ENCODE results near the gene STAC3.

STAC3 gene

GRCh38 chr12:57243521-57244311 lies 7.3 kb downstream of the STAC3 start:
- TF ChIP-seq EZH2 (IDR thresholded peaks at IDR 0.05; ENCODE audit: borderline replicate concordance, low read depth, low read length, severe bottlenecking) (no peak), CTCF (IDR thresholded peaks at IDR 0.05; ENCODE audit: borderline replicate concordance, extremely low read depth, low read length, poor library complexity, severe bottlenecking) (peak; percentile 91)
- Histone ChIP-seq H3K27ac (ENCODE audit: low read length) (no peak overlapping the region), H3K27me3 (ENCODE audit: insufficient read depth, low read length, poor library complexity) (peaks cover 14% of the 10 kb centered on the region), H3K4me2 (ENCODE audit: insufficient read depth, low read length) (peak overlapping the region; percentile 99), H3K9me3 (ENCODE audit: insufficient read depth, low read length, severe bottlenecking) (no peaks in the 10 kb centered on the region), H2AFZ (ENCODE audit: low read depth, low read length) (peak overlapping the region; percentile 79), H3K4me3 (ENCODE audit: low read depth in 1 of 2, low read length in 2 of 2) (peak overlapping the region; percentile 39 to 73; a peak in 3 of 4 replicates), H3K36me3 (ENCODE audit: insufficient read depth, low read length) (no peaks in the 10 kb centered on the region), H3K9ac (ENCODE audit: low read depth, low read length) (peak overlapping the region; percentile 60), H4K20me1 (ENCODE audit: insufficient read depth, low read length) (peaks cover 8% of the 10 kb centered on the region; the same call in 1 of the 2 replicates), H3K79me2 (ENCODE audit: insufficient read depth, low read length) (no peaks in the 10 kb centered on the region), H3K4me1 (ENCODE audit: insufficient read depth, low read length) (peaks cover 36% of the 10 kb centered on the region)
- ATAC-seq (ENCODE audit: insufficient read depth, low read depth) = peak; percentile 61
- DNase-seq = peak; percentile 90

- Histone ChIP-seq H3K4me1 (ENCODE audit: insufficient read depth, low read length) (peaks cover 37% of the 10 kb centered on the region), H3K4me3 (ENCODE audit: low read depth in 1 of 2, low read length in 2 of 2) (peak overlapping the region; percentile 39 to 73; a peak in 3 of 4 replicates)
Measured at GRCh38 chr12:57242691-57243454, 8.1 kb downstream of the STAC3 start.

GRCh38 chr12:57242329-57242690 lies 8.7 kb downstream of the STAC3 start:
- Histone ChIP-seq H3K4me2 (ENCODE audit: insufficient read depth, low read length) (peak overlapping the region; percentile 99; the same call in 1 of the 2 replicates), H3K79me2 (ENCODE audit: insufficient read depth, low read length) (no peaks in the 10 kb centered on the region), H4K20me1 (ENCODE audit: insufficient read depth, low read length) (peaks cover 8% of the 10 kb centered on the region; the same call in 1 of the 2 replicates), H3K27me3 (ENCODE audit: insufficient read depth, low read length, poor library complexity) (peaks cover 14% of the 10 kb centered on the region), H3K27ac (ENCODE audit: low read length) (no peak overlapping the region), H3K4me3 (ENCODE audit: low read depth in 1 of 2, low read length in 2 of 2) (peak overlapping the region in 1 of 2 experiments; percentile 73; a peak in 1 of 4 replicates), H2AFZ (ENCODE audit: low read depth, low read length) (no peak overlapping the region), H3K4me1 (ENCODE audit: insufficient read depth, low read length) (peaks cover 37% of the 10 kb centered on the region), H3K9ac (ENCODE audit: low read depth, low read length) (no peak overlapping the region), H3K36me3 (ENCODE audit: insufficient read depth, low read length) (no peaks in the 10 kb centered on the region), H3K9me3 (ENCODE audit: insufficient read depth, low read length, severe bottlenecking) (no peaks in the 10 kb centered on the region)
- ATAC-seq (ENCODE audit: insufficient read depth, low read depth) = no peak
- no peak for DNase-seq
- TF ChIP-seq EZH2 (IDR thresholded peaks at IDR 0.05; ENCODE audit: borderline replicate concordance, low read depth, low read length, severe bottlenecking) (no peak), CTCF (IDR thresholded peaks at IDR 0.05; ENCODE audit: borderline replicate concordance, extremely low read depth, low read length, poor library complexity, severe bottlenecking) (no peak)

More at GRCh38 chr12:57242691-57243454, 8.1 kb downstream of the STAC3 start:
- peak overlapping the region; percentile 99 for H3K4me2 ChIP-seq (ENCODE audit: insufficient read depth, low read length)
- peak; percentile 25 for ATAC-seq (ENCODE audit: insufficient read depth, low read depth)
- TF ChIP-seq EZH2 (IDR thresholded peaks at IDR 0.05; ENCODE audit: borderline replicate concordance, low read depth, low read length, severe bottlenecking) = no peak
- TF ChIP-seq CTCF (IDR thresholded peaks at IDR 0.05; ENCODE audit: borderline replicate concordance, extremely low read depth, low read length, poor library complexity, severe bottlenecking) = peak; percentile 88
- H3K79me2 ChIP-seq (ENCODE audit: insufficient read depth, low read length) = no peaks in the 10 kb centered on the region
- H3K36me3 ChIP-seq (ENCODE audit: insufficient read depth, low read length) = no peaks in the 10 kb centered on the region
- peak; percentile 79 for DNase-seq
- peaks cover 8% of the 10 kb centered on the region; the same call in 1 of the 2 replicates for H4K20me1 ChIP-seq (ENCODE audit: insufficient read depth, low read length)
- H3K9ac ChIP-seq (ENCODE audit: low read depth, low read length) = peak overlapping the region; percentile 60
- no peaks in the 10 kb centered on the region for H3K9me3 ChIP-seq (ENCODE audit: insufficient read depth, low read length, severe bottlenecking)
- 0 out of 2 replicates have a peak overlapping the region, but pooled peaks have one; percentile 35 for H3K27ac ChIP-seq (ENCODE audit: low read length)
- peaks cover 14% of the 10 kb centered on the region for H3K27me3 ChIP-seq (ENCODE audit: insufficient read depth, low read length, poor library complexity)
- H2AFZ ChIP-seq (ENCODE audit: low read depth, low read length) = peak overlapping the region; percentile 79
